Right lobe of liver (tissue), 4 donors: ENCODE results near the gene DENND1B.

ENCODE experiments used
- POLR2A ChIP-seq: fragments of 450-650 bp; IDR thresholded peaks from one replicate; pipeline ENCODE4 v1.6.1; 2017; ENCODE audit warnings: antibody characterized with exemption, mild to moderate bottlenecking
- TF ChIP-seq, protein P1 (sequence below), 4 donors: fragments of 200-600 bp in 3 of 4; fragments of 450-650 bp in 1 of 4; IDR thresholded peaks; one replicate each; pipeline versions ENCODE4 v1.5.1 to v1.8.0; 2016 to 2022; ENCODE audit warnings: antibody characterized with exemption in 4 of 4, mild to moderate bottlenecking in 2 of 4
- donor health status: DM: no; HTN: no; CAD: no.
- donor health status: DM: no; HTN: no; CAD: no.
- donor health status: DM: no; HTN: yes; CAD: no.

DNA sequence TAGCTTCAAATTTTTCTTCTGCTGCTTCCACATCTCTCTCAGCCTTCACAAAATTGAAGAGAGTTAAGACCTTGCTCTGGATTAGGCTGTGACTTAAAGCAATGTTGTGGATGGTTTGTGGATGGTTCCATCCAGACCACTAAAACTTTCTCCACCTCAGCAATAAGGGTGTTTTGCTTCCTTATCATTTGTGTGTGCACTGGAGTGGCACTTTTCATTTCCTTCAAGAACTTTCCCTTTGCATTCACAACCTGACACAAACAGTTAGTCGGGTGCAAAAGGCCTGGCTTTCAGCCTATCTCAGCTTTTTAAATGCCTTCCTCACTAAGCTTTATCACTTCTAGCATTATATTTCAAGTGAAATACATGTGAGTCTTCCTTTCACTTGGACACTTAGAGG, 30.3 kb downstream of the DENND1B start:
- TF ChIP-seq, protein P1, sequence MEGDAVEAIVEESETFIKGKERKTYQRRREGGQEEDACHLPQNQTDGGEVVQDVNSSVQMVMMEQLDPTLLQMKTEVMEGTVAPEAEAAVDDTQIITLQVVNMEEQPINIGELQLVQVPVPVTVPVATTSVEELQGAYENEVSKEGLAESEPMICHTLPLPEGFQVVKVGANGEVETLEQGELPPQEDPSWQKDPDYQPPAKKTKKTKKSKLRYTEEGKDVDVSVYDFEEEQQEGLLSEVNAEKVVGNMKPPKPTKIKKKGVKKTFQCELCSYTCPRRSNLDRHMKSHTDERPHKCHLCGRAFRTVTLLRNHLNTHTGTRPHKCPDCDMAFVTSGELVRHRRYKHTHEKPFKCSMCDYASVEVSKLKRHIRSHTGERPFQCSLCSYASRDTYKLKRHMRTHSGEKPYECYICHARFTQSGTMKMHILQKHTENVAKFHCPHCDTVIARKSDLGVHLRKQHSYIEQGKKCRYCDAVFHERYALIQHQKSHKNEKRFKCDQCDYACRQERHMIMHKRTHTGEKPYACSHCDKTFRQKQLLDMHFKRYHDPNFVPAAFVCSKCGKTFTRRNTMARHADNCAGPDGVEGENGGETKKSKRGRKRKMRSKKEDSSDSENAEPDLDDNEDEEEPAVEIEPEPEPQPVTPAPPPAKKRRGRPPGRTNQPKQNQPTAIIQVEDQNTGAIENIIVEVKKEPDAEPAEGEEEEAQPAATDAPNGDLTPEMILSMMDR (IDR thresholded peaks at IDR 0.05), result no peak
- no peak for TF ChIP-seq POLR2A
